Activated naive CD4-positive, alpha-beta T cell treated with anti-CD3 and anti-CD28 coated beads for 36 hours (primary cell): Measurements from ENCODE around the gene SCN4A. TPM values are rescaled to one million over a fixed set of nuclear protein-coding genes. Genes with fewer than 3 reads are reported as not detected.
A peak's percentile ranks its signal among the peaks of the same experiment; 100 is the strongest.

Experiments
- CTCF ChIA-PET: fragments of 350-600 bp; sonication (Branson Sonifier 250); formaldehyde crosslinking; loops from one replicate; lab custom pipeline; 2021; ENCODE audit warnings: antibody characterized with exemption; lab: Charles Lee
- DNase-seq: peaks from one replicate; pipeline ENCODE4 v3.0.0-alpha.2; 2020
- H3K27ac Mint-ChIP-seq: one replicate; pipeline ENCODE4 v1.8.0; 2021; ENCODE audit warnings: mild to moderate bottlenecking, mixed read lengths
- H3K27me3 Mint-ChIP-seq: one replicate; pipeline ENCODE4 v1.8.0; 2021; ENCODE audit warnings: low read depth, mixed read lengths
- H3K36me3 Mint-ChIP-seq: one replicate; pipeline ENCODE4 v1.8.0; 2021; ENCODE audit warnings: low read depth, mixed read lengths
- H3K4me1 Mint-ChIP-seq: one replicate; pipeline ENCODE4 v1.8.0; 2021; ENCODE audit warnings: low read depth, mixed read lengths
- H3K4me3 Mint-ChIP-seq: one replicate; pipeline ENCODE4 v1.8.0; 2021; ENCODE audit warnings: mild to moderate bottlenecking, moderate library complexity, mixed read lengths
- H3K9me3 Mint-ChIP-seq: one replicate; pipeline ENCODE4 v1.8.0; 2021; ENCODE audit warnings: mixed read lengths
- intact Hi-C: fragments of 100-400 bp; cut with micrococcal nuclease; formaldehyde crosslinking; loops from one replicate; pipeline ENCODE4 v1.15.1; 2023
- total RNA-seq, 2 experiments: library from RNA; stranded (reverse); gene quantifications; one replicate each; pipeline ENCODE4 v1.2.3, GENCODE V29; 2021

SCN4A gene
- total RNA-seq, 2 experiments from 2014 or later: 0.10 to 0.47 TPM

- no peak overlapping the region for H3K4me3 Mint-ChIP-seq
These were observed 4.0 kb upstream of the SCN4A start for GRCh38 chr17:63976702-63977101.

DNA sequence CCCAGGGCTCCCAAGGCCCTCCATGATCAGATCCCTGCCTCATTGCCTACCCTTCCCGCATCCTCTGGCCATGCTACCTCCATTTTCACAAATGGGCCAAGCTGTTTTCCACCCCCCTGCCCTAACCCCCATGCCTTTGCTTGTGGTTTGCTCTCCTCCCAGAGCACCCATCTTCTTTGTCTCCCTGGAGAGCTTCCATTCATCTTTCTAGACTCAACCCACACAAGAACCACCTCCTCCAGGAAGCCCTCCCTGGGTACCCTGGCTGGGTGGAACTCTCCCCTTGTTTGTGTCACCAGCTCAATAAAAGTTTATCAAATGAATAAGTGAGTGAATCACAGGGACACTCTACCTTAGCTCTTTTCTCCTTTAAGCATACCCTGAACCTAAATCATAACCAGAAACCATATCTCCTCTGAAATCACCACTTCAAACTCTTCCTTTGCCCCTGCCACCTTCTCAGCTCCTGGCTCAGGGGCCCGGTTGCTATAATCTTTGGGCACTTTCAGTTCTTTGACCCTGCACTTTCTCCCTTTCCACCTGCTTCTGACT lies 2.9 kb upstream of the SCN4A start:
- DNase-seq: no peak
- Mint-ChIP-seq H3K4me1 (peaks cover 12% of the 10 kb centered on the region), H3K36me3 (no peaks in the 10 kb centered on the region), H3K4me3 (no peak overlapping the region), H3K27me3 (no peaks in the 10 kb centered on the region), H3K27ac (no peak overlapping the region), H3K9me3 (no peaks in the 10 kb centered on the region)
- intact Hi-C loops: no loop called here
- CTCF ChIA-PET: interaction anchor here (0.8 to 3.3 kb wide), 6 partner anchors 11 to 158 kb away, joined by 3 to 15 read pairs (median 6); partner anchors contain the start of gene GH1

More at GRCh38 chr17:63976702-63977101, 4.0 kb upstream of the SCN4A start:
- no peaks in the 10 kb centered on the region for H3K27me3 Mint-ChIP-seq
- no peak overlapping the region for H3K27ac Mint-ChIP-seq
- H3K4me1 Mint-ChIP-seq: peaks cover 12% of the 10 kb centered on the region
- H3K36me3 Mint-ChIP-seq: no peaks in the 10 kb centered on the region
- H3K9me3 Mint-ChIP-seq: no peaks in the 10 kb centered on the region
- intact Hi-C loops: no loop called here
- CTCF ChIA-PET: interaction anchor here (1.6 to 3.3 kb wide), 2 partner anchors 13 to 58 kb away, joined by 8 to 15 read pairs; partner anchors contain the start of gene GH1
- no peak for DNase-seq

DNA sequence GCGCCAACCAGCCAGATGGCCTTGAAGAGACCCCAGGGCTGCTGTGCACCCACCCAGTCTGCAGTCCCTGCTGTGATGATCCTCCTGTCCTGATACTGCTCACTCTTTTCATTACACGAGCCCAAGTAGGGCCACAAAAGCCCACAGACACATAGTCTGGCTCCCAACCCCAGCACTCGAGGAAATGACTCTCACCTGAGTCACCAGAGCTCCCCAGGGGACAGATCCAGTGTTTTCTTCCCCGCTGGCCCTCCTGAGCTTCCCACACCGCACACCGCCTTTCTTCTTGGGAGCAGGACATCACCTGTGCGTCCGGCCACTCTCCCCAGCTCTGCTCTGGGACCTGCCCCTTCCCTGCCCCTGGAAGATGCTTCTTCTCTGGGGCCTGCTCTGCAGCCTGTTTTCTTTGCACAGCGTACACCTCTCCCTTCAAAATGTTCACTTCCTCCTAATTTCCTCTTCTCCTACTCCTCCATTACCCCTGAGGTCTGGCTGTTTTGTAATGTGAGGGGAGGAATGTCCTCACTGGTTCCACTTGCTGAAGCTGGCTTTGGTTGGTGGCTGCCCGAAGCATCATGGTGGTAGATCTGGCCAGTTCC lies 2.0 kb upstream of the SCN4A start:
- no peak overlapping the region for H3K4me3 Mint-ChIP-seq
- no peak for DNase-seq
- H3K27ac Mint-ChIP-seq: no peak overlapping the region
- intact Hi-C loops: no loop called here
- H3K27me3 Mint-ChIP-seq: no peaks in the 10 kb centered on the region
- H3K4me1 Mint-ChIP-seq: peaks cover 12% of the 10 kb centered on the region
- H3K9me3 Mint-ChIP-seq: no peaks in the 10 kb centered on the region
- H3K36me3 Mint-ChIP-seq: no peaks in the 10 kb centered on the region
- CTCF ChIA-PET: interaction anchor here (1.6 to 3.3 kb wide), 3 partner anchors 15 to 56 kb away, joined by 8 to 15 read pairs (median 9); partner anchors contain the start of gene GH1

DNA sequence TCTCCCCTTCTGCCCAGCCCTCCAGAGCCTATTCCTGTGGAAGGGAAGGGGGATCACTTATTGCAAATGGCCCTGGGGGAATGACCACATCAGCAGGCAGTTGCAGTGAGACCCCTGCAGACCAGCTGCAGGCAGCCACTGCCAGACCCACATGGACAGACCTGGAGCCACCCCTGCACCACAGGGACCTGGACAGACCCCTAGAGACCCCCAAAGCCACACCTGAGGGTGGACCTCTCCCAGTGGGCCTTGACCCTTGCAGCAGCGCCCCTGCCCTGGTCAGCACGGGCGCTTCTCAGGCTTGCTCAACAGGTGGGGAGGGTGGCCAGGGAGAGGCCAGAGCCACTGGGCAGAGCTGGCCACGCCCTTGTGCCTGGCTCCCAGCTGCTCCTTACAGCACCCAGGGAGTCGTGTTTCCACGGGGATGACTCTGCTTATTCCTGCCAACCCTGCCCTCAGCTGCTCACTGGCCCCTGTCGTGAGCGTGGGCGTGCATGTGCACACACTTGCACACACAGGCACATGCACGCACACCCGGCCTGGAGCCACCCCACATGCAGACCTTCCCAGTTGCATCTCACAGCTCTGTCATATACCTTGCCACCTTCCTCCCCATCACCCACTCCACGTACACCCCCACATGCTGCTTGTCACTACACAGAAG lies 1.3 kb upstream of the SCN4A start:
- intact Hi-C loops: no loop called here
- Mint-ChIP-seq H3K27ac (no peak overlapping the region), H3K4me1 (peaks cover 12% of the 10 kb centered on the region), H3K27me3 (no peaks in the 10 kb centered on the region), H3K36me3 (no peaks in the 10 kb centered on the region), H3K9me3 (no peaks in the 10 kb centered on the region), H3K4me3 (no peak overlapping the region)
- CTCF ChIA-PET: interaction anchor here (0.5 to 3.3 kb wide), 3 partner anchors 27 to 195 kb away, joined by 3 to 15 read pairs (median 9); partner anchors contain the start of gene GH1
- DNase-seq: no peak

DNA sequence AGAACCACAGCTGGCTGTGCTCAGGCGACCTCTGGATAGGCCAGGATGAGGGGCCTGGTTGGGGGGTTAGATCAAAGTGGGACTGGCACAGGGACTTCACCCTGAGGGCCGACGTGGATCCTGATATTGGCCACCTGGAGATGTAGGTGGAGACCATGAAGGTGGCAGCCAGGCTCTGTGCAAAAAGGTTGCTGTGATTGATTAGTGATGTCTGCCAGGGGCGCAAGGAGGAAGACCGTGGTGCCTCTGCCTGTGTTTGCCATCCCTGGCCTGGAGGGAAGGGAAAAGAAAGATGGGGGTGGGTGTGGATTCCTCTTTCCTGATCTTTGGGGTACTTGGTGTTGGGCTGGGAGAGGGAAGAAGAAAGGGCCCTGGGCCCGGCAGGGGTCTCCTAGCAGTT lies 529 bp upstream of the SCN4A start:
- DNase-seq: no peak
- CTCF ChIA-PET: interaction anchor here (2.4 kb wide), 1 partner anchor 27 kb away, joined by 9 read pairs; no protein-coding TSS in a partner anchor
- no peaks in the 10 kb centered on the region for H3K9me3 Mint-ChIP-seq
- no peaks in the 10 kb centered on the region for H3K27me3 Mint-ChIP-seq
- peaks cover 13% of the 10 kb centered on the region for H3K4me1 Mint-ChIP-seq
- no peak overlapping the region for H3K4me3 Mint-ChIP-seq
- no peak overlapping the region for H3K27ac Mint-ChIP-seq
- intact Hi-C loops: no loop called here
- no peaks in the 10 kb centered on the region for H3K36me3 Mint-ChIP-seq

- CTCF ChIA-PET: interaction anchor here (1.8 kb wide), 1 partner anchor 23 kb away, joined by 12 read pairs; no protein-coding TSS in a partner anchor
- Mint-ChIP-seq H3K9me3 (no peaks in the 10 kb centered on the region), H3K27ac (no peak overlapping the region), H3K36me3 (no peaks in the 10 kb centered on the region), H3K4me3 (no peak overlapping the region), H3K27me3 (no peaks in the 10 kb centered on the region), H3K4me1 (peaks cover 14% of the 10 kb centered on the region)
- intact Hi-C loops: no loop called here
- DNase-seq: no peak
These were observed 3.4 kb downstream of the SCN4A start for GRCh38 chr17:63969278-63969677.

DNA sequence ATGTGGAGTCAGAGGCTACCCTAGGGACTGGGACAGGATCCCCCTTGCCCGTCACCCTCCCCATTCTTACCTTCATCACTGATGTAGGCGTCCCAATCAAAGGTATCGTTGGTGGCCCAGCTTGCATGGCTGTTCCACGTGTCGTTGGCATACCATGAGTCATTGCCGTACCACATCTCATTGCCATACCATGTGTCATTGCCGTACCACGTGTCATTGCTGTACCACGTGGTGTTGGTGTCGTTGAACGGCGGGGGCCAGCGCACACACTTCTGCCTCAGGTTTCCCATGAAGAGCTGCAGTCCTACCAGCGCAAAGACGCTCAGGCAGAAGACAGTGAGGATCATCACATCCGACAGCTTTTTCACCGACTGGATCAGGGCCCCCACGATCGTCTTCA lies 4.8 kb downstream of the SCN4A start:
- CTCF ChIA-PET: interaction anchor here (1.5 to 1.8 kb wide), 2 partner anchors 21 to 61 kb away, joined by 5 to 12 read pairs; no protein-coding TSS in a partner anchor
- no peaks in the 10 kb centered on the region for H3K27me3 Mint-ChIP-seq
- no peak overlapping the region for H3K27ac Mint-ChIP-seq
- intact Hi-C loops: no loop called here
- no peaks in the 10 kb centered on the region for H3K9me3 Mint-ChIP-seq
- H3K4me3 Mint-ChIP-seq: no peak overlapping the region
- H3K36me3 Mint-ChIP-seq: no peaks in the 10 kb centered on the region
- H3K4me1 Mint-ChIP-seq: peaks cover 14% of the 10 kb centered on the region
- peak; percentile 28 for DNase-seq

- no peak overlapping the region for H3K27ac Mint-ChIP-seq
- H3K27me3 Mint-ChIP-seq: no peaks in the 10 kb centered on the region
- CTCF ChIA-PET: interaction anchor here (0.6 kb wide), 1 partner anchor 63 kb away, joined by 3 read pairs; no protein-coding TSS in a partner anchor
- no peaks in the 10 kb centered on the region for H3K9me3 Mint-ChIP-seq
- peaks cover 14% of the 10 kb centered on the region for H3K4me1 Mint-ChIP-seq
- H3K36me3 Mint-ChIP-seq: no peaks in the 10 kb centered on the region
- H3K4me3 Mint-ChIP-seq: no peak overlapping the region
- intact Hi-C loops: no loop called here
- DNase-seq: peak; percentile 64
These were observed 6.0 kb downstream of the SCN4A start for GRCh38 chr17:63966646-63967264.

- intact Hi-C loops: no loop called here
- Mint-ChIP-seq H3K27ac (no peak overlapping the region), H3K9me3 (no peaks in the 10 kb centered on the region), H3K36me3 (no peaks in the 10 kb centered on the region), H3K4me3 (no peak overlapping the region), H3K4me1 (peaks cover 13% of the 10 kb centered on the region), H3K27me3 (no peaks in the 10 kb centered on the region)
- CTCF ChIA-PET: interaction anchor here (0.6 to 8.2 kb wide), 2 partner anchors 16 to 55 kb away, joined by 4 to 39 read pairs; no protein-coding TSS in a partner anchor
- no peak for DNase-seq
These were observed 9.6 kb downstream of the SCN4A start for GRCh38 chr17:63963123-63963522.

DNA sequence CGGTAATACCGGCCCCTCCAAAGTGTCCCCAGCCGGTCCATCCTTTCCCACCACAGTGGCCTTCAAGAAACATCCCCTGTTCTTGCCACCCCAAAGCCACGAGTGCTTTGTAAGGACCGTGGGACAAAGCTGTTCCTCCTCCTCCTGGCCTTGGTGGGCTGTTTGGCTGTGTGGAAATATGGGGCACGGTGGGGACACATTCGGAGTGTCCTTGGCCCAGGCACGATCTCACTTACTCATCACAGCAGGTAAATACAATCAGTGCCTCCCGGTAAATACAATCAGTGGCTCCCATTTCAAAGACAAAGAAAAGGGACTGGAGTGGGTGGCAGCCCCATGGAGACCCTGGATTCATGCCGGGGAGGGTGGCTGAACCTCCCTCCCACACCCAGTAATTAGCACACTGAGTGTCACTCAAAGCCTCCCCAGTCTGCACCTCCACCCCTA lies 10.4 kb downstream of the SCN4A start:
- Mint-ChIP-seq H3K4me3 (no peak overlapping the region), H3K27me3 (no peaks in the 10 kb centered on the region), H3K4me1 (peaks cover 11% of the 10 kb centered on the region), H3K9me3 (no peaks in the 10 kb centered on the region), H3K36me3 (no peaks in the 10 kb centered on the region), H3K27ac (no peak overlapping the region)
- intact Hi-C loops: no loop called here
- CTCF ChIA-PET: interaction anchor here (8.2 kb wide), 1 partner anchor 16 kb away, joined by 39 read pairs; no protein-coding TSS in a partner anchor
- DNase-seq: no peak

GRCh38 chr17:63961355-63962212 lies 11.1 kb downstream of the SCN4A start:
- no peak overlapping the region for H3K27ac Mint-ChIP-seq
- no peaks in the 10 kb centered on the region for H3K27me3 Mint-ChIP-seq
- peak overlapping the region; percentile 57 for H3K4me3 Mint-ChIP-seq
- peak; percentile 59 for DNase-seq
- intact Hi-C loops: no loop called here
- peaks cover 4% of the 10 kb centered on the region for H3K4me1 Mint-ChIP-seq
- CTCF ChIA-PET: interaction anchor here (8.2 kb wide), 1 partner anchor 15 kb away, joined by 39 read pairs; no protein-coding TSS in a partner anchor
- H3K9me3 Mint-ChIP-seq: no peaks in the 10 kb centered on the region
- H3K36me3 Mint-ChIP-seq: no peaks in the 10 kb centered on the region
